Neural crest cell (in vitro differentiated cells): ENCODE results near the gene CHERP. TPM values are rescaled to one million over a fixed set of nuclear protein-coding genes. Genes with fewer than 3 reads are reported as not detected.

Experiments used
- DNase-seq: peaks from one replicate; pipeline ENCODE4 v3.0.0; 2021; ENCODE audit warnings: low read depth, mixed read lengths, low spot score
- H3K27ac Mint-ChIP-seq: one replicate; pipeline ENCODE4 v1.8.0; 2021; ENCODE audit warnings: mild to moderate bottlenecking, mixed read lengths; ENCODE audit not compliant: unreplicated experiment
- H3K27me3 Mint-ChIP-seq: 2 replicates; pipeline ENCODE4 v1.8.0; 2021; ENCODE audit warnings: low read depth, mild to moderate bottlenecking, mixed read lengths
- H3K36me3 Mint-ChIP-seq: 2 replicates; pipeline ENCODE4 v1.8.0; 2021; ENCODE audit warnings: low read depth, mild to moderate bottlenecking, mixed read lengths
- H3K4me1 Mint-ChIP-seq: 2 replicates; pipeline ENCODE4 v1.8.0; 2021; ENCODE audit warnings: mixed read lengths
- H3K4me3 Mint-ChIP-seq: one replicate; pipeline ENCODE4 v1.8.0; 2021; ENCODE audit warnings: mild to moderate bottlenecking, mixed read lengths
- H3K9me3 Mint-ChIP-seq: 2 replicates; pipeline ENCODE4 v1.8.0; 2021; ENCODE audit warnings: mixed read lengths
- total RNA-seq: library from RNA; stranded (reverse); gene quantifications from 2 replicates; pipeline ENCODE4 v1.2.1, GENCODE V29; 2021
- TF ChIP-seq, protein P1 (sequence below): fragments of 200-600 bp; sonication (generic); conservative IDR thresholded peaks from 2 replicates; pipeline ENCODE4 v1.5.0; 2021; ENCODE audit warnings: antibody characterized with exemption, mild to moderate bottlenecking

The CHERP gene
- total RNA-seq, 1 donor from 2014 or later: 95.7 TPM

DNA sequence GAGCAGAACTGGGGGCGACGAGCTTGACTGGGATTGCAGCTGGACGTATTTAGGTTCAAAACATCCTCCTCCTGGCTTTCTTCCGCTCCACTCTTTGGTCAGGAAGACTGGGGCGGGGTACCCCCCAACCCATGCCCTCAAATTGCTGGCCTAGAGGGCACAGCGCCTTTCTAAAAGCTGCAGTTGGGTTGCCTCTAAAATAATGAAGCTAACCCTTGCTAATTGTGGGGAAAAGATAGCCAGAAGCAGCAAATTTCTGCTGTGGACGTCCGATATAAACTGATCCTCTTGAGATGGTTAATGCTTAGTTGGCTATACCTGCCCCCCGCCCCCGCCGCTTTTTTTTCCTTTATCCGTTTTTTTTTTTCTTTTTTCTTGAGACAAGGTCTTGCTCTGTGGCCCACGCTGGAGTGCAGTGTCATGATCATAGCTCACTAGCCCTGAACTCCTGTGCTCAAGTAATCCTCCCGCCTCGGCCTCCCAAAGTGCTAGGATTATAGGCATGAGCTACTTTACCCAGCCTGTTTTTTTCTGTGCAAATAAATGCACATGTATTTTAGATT is 754 bp upstream of the CHERP start:
- Mint-ChIP-seq H3K4me1 (peaks cover 31% of the 10 kb centered on the region), H3K9me3 (no peaks in the 10 kb centered on the region), H3K4me3 (peak overlapping the region; percentile 93), H3K36me3 (peaks cover 15% of the 10 kb centered on the region), H3K27ac (peak overlapping the region; percentile 52), H3K27me3 (no peaks in the 10 kb centered on the region)
- TF ChIP-seq, protein P1, sequence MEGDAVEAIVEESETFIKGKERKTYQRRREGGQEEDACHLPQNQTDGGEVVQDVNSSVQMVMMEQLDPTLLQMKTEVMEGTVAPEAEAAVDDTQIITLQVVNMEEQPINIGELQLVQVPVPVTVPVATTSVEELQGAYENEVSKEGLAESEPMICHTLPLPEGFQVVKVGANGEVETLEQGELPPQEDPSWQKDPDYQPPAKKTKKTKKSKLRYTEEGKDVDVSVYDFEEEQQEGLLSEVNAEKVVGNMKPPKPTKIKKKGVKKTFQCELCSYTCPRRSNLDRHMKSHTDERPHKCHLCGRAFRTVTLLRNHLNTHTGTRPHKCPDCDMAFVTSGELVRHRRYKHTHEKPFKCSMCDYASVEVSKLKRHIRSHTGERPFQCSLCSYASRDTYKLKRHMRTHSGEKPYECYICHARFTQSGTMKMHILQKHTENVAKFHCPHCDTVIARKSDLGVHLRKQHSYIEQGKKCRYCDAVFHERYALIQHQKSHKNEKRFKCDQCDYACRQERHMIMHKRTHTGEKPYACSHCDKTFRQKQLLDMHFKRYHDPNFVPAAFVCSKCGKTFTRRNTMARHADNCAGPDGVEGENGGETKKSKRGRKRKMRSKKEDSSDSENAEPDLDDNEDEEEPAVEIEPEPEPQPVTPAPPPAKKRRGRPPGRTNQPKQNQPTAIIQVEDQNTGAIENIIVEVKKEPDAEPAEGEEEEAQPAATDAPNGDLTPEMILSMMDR: no peak
- DNase-seq: no peak

DNA sequence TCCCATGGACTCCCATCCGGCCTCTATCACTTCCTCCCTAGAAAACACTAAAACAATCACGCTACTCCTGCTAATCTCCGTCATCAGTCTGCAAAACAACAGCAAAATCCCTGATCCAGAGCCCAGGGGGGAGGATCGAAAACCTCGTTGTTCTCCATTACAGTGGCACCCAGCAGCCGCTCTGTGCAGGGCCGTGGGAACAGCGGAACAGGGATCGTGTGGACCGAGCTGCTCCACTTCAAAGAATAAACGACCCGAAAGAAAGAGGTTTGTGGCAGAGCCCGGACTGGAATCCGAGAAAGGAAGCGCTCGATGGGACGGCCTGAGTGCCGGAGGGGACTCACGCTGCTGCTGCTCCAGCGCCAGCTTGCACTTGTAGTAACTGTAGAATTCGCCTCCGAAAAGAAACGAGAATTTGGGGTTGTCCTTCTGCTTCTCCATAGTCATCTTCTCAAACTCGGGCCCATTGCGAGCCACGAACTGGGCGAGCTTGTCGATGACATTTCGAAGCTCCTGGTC is 652 bp downstream of the CHERP start:
- Mint-ChIP-seq H3K36me3 (peaks cover 19% of the 10 kb centered on the region), H3K27me3 (no peaks in the 10 kb centered on the region), H3K4me3 (peak overlapping the region; percentile 93), H3K9me3 (no peaks in the 10 kb centered on the region), H3K27ac (peak overlapping the region; percentile 85), H3K4me1 (peaks cover 31% of the 10 kb centered on the region)
- TF ChIP-seq, protein P1: no peak
- no peak for DNase-seq

DNA sequence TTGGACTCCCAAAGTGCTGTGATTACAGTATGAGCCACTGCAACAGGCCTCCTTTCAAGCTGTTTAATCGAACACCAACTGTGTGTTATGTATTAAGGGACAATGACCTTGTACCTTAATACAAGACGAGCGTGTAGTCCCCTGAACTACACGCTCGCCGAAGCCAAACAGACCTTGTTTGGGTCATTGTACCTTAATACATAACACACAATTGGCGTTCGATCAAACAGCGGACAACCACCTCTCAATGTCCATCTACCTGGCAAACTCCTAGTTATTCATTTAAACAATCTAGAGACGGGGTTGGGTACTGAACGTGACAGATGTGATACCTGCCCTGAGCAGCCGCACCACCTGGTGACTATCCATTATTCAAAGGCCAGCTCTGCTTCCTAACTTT is 1.3 kb downstream of the CHERP start:
- TF ChIP-seq, protein P1: no peak
- Mint-ChIP-seq H3K36me3 (peaks cover 19% of the 10 kb centered on the region), H3K9me3 (no peaks in the 10 kb centered on the region), H3K27me3 (no peaks in the 10 kb centered on the region), H3K4me3 (peak overlapping the region; percentile 93), H3K4me1 (peaks cover 31% of the 10 kb centered on the region), H3K27ac (peak overlapping the region; percentile 85)
- no peak for DNase-seq

DNA sequence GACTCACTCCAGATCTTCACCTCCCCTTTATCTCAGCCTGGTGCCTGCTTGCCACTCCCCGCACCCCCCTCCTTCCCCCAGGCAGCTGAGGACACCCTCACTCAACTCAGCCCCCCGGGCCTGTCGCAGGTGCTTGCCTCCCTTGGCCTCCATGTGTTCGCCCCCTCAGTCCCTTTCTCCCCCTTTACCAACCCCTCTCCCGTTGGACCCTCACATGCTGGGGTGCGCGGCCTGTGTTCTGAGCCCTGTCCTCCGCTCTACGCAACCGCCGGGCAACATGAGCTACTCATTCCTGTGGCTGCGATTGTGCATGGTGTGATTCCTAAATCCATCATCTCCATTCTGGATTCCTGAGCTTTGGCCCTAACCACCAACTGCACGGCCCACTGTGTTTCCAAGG is 5.1 kb downstream of the CHERP start:
- TF ChIP-seq, protein P1: no peak
- no peaks in the 10 kb centered on the region for H3K9me3 Mint-ChIP-seq
- no peaks in the 10 kb centered on the region for H3K27me3 Mint-ChIP-seq
- H3K4me3 Mint-ChIP-seq: peak overlapping the region; percentile 36
- H3K27ac Mint-ChIP-seq: no peak overlapping the region
- peaks cover 15% of the 10 kb centered on the region for H3K4me1 Mint-ChIP-seq
- peaks cover 19% of the 10 kb centered on the region for H3K36me3 Mint-ChIP-seq
- DNase-seq: no peak

DNA sequence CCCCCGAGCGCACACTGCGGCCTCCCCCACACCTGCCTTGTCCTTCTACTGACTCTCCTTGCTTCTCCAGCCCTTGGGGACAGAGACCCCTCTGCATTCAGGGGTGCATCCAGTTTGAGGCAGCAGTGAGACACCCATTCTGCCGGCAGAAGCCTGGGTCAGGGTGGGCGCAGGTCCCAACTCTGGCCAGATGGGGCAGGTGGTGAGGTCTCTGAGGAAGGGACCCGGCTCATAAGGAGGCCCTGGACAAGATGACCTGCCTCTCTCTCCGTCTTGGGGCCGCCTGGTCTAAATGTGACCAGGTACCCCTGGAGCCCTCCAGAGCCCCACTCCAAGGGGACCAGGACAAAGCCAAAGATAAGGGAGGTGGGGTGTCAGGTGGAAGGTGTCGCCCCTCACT is 6.1 kb downstream of the CHERP start:
- H3K4me1 Mint-ChIP-seq: peaks cover 9% of the 10 kb centered on the region
- TF ChIP-seq, protein P1: no peak
- no peak for DNase-seq

More for the DNA sequence above, 6.1 kb downstream of the CHERP start:
- Mint-ChIP-seq H3K4me3 (peak overlapping the region; percentile 27), H3K27me3 (no peaks in the 10 kb centered on the region), H3K36me3 (peaks cover 19% of the 10 kb centered on the region), H3K9me3 (no peaks in the 10 kb centered on the region), H3K27ac (no peak overlapping the region)
